Eye (tissue), 1 donor: Measurements from ENCODE around the gene PDS5A.
"Not testable (repeated sequence)": the region's sequence is repeated elsewhere in the genome, so short reads cannot be mapped to it uniquely, and the experiment has no call there.

Experiments
- DNase-seq: peaks from one replicate; pipeline ENCODE4 v3.0.0-alpha.2; 2015

PDS5A gene

DNA sequence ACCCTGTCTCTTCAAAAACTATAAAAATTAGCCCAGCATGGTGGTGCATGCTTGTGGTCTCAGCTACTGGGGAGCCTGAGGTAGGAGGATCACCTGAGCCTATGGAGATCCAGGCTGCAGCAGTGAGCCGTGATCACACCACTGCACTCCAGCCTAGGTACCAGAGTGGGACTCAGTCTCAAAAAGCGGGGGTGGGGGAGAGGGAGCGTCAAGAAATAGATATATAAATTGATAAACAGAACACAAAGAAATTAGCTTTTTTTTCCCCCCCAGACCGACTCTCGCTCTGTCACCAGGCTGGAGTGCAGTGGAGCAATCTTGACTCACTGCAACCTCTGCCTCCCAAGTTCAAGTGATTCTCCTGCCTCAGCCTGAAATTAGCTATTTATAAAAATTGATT, 14.1 kb downstream of the PDS5A start:
- DNase-seq = no peak

DNA sequence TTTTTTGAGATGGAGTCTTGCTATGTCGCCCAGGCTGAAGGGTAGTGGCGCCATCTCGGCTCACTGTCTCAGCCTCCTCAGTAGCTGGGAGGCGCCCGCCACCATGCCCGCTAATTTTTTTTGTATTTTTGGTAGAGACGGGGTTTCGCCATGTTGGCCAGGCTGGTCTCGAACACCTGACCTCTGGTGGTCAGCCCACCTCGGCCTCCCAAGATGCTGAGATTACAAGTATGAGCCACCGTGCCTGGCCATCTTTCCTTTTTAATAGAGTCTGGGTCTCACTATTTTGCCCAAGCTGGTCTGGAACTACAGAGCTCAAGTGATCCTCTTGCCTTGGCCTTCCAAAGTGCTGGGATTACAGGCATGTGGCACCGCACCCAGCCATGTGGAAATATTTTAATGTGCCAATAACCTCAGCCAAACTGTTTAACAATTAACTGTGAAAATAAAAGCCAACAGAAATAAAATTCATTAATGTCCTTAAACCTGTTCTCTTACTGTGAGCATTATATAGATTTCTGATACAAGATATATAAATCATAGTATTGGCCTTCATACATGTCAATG, 16.3 kb downstream of the PDS5A start:
- DNase-seq = no peak

DNA sequence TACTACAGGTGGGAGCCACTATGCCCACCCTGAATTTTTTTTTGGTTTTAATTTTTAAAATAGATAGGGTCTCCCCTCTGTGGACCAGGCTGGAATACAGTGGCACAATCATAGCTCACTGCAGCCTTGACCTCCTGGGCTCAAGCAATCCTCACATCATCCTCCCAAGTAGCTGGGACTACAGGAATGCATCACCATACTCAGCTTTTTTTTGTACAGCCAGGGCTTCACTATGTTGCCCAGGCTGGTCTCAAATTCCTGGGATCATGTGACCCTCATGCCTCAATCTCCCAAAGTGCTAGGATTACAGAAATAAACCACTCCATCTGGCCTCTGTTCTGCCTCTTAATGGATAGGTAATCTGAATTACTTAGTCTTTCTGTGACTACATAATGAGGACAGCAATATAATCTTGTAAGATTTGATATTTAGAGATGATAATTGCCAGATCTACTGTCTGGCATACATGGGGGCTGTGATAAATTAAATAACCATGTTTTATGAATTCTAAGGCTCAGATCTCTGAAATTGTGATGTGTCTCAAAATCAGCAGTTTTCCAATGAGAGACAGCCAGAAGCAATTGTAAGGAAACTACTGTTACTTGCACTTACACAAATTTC, 26.7 kb downstream of the PDS5A start:
- no peak for DNase-seq

DNA sequence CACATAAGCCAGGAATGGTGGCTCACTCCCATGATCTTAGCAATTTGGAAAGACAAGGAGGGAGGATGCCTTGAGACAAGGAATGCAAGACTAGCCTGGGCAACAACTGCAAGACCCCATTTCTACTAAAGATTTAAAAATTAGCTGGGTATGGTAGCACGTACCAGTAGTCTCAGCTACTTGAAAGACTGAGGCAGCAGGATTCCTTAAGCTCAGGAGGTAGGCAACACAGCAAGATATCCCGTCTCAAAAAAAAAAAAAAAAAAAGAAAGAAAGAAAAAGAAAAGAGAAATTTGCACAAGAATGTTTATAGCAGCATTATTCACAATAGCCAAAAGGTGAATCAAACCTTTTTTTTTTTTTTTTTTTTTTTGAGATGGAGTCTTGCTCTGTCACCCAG, 29.7 kb downstream of the PDS5A start:
- DNase-seq = no peak

DNA sequence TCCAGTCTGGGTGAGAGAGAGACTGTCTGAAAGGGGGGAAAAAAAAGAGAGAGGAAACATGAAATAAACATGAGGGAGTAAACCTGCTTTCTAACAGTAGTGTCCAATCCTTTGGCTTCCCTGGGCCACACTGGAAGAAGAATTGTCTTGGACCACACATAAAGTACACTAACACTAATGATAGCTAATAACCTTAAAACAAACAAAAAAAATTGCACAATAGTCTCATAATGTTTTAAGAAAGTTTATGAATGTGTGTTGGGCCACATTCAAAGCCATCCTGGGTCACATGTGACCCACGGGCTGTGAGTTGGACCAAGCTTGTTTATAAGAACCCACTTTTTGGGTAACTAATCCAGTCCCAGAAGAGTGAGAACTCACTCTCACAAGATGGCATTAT, 30.3 kb downstream of the PDS5A start:
- no peak for DNase-seq

DNA sequence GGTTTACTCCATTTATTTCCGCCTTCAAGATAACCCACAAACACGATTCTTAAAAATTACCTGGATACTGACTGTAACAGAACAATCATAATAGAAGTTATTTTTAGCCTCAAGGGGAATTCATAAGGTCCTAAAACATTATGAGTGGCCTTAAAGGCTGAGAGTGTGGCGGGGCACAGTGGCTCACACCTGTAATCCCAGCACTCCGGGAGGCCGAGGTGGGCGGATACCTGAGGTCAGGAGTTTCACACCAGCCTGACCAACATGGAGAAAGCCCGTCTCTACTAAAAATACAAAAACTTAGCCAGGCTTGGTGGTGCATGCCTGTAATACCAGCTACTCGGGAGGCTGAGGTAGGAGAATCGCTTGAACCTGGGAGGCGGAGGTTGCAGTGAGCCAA, 33.5 kb downstream of the PDS5A start:
- not testable (repeated sequence) for DNase-seq

DNA sequence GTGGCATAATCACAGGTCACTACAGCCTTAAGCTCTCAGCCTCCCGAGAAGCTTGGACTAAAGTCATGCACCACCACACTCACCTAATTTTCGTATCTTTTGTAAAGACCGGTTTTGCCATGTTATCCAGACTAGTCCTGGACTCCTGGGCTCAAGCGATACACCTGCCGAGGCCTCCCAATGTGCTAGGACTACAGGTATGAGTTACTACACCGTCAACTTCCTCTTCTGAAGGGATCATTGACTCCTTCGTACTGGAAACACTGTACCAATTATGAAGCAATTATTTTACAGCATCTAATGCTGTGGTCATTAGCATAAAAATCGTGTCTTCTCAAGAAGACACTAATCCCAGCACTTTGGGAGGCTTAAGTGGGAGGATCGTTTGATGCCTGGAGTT, 35.2 kb downstream of the PDS5A start:
- DNase-seq = no peak

DNA sequence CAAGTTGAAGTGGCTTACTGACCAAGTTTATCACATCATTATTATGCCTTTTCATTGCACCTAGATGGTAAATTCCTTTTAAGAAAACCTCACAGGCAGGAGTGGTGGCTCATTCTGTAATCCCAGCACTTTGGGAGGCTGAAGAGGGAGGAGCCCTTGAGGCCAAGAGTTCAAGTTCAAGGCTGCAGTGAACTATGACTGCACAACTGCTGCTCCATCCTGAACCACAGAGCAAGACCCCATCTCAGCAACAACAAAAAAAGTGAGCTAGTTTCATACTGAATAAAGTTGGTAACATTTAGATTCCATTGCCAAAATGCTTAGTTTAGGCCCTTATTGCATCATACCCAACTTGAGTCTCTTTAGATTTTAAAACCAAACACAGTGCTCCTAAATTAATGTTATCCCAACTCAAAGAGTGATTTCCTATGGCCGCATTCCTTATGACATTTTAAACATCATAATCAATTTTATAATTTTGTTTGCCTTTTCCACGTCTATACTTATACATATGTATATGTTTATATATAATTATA, 36.0 kb downstream of the PDS5A start:
- no peak for DNase-seq

DNA sequence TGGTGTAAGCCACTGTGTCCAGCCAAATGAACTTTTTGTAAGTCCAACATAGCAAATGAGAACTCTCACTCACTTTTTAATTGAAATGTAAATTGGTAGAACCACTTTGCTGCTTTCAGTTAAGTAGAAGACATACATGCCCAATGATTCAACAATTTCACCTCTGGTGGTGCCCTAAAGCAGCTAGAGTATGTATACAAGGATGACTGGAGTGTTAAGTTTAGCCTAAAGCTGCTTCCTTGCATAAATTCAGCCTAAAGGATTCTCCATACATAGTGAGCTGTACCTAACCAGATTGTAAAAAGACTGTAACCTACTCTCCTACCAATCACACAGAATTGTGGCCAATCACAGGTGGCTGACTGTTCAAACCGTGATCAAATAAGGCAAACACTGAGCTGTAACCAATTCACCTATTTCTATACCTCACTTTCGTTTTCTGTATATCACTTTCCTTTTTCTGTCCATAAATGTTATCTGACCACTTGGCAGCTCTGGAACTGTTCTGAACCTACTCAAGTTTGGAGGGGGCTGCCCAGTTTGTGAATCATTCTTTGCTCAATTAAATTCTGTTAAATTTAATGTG, 39.9 kb downstream of the PDS5A start:
- DNase-seq = no peak

DNA sequence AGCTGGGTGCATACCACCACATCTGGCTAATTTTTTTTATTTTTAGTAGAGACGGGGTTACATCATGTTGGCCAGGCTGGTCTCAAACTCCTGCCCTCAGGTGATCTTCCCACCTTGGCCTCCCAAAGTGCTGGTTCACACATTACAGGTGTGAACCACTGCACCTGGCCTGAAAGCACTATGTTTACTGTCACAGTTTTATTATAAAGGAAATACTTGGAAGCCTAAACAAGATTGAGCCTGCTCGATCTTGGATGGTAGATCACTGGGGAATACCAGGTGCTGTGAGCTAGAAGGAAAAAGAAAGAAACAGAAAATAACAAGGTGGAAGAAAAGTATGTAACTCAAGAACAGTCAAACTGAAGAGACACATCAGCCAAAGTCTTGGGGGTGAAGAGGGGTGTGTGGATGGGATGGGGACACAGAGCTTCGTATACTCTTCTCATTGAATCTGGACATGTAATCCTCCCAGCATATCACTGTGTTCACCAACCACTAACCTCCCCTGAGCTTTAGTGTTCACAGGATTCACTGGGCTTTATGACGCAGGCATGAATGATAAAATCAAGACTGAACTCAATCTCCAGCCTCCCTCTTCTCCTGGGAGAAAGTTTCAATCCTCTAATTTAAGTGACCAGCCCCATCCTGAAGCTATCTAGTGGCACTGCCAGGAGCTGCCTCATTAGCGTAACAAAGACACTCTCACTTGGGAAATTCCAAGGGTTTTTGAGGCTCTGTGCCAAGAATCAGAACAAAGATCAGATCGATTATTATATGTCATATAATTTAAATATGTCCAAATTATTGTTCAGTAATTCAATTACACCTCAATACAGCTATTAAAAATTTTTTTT, 40.9 kb downstream of the PDS5A start:
- no peak for DNase-seq

DNA sequence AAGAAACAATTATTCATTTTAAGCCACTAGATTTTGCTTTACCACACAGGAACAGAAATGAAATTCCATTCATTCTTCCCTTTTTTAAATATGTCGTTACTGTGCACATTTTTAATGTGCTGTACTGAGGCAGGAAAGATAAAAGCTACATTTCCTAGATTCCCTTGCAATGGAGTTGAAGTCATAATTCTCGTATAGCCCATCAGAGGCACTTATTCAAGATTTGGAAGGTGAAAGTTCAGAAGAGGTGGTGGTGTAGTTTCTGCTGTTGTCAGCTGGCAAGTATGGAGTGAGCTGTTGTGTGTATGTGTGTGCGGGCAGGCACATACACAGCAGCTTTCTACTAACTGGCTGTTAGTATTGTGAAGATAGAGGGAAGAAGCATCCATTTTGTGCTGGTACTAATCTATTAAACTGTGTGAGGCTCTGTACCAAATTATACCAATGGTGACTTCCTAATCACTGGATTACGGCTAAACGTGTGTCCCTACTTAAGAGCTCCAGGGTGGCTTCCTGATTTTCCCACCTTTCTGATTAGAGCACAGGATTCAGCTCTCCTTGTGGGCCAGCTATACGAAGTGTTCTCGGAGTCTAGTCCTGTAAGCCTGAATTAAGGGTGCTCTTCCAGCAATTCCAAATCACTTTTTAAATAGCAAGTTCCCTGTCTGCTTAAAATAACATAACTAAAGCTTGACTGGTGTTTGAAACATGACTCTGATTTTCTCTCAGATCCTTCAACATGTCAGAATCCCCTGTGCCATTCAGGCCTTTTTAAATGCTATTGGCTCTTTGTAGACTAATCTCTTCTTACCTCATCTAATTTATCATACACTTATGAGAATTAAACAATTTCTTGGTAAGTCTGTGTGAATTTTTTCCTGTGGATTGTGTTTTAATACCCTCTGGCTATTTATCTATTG, 43.8 kb downstream of the PDS5A start:
- DNase-seq = peak; percentile 18

DNA sequence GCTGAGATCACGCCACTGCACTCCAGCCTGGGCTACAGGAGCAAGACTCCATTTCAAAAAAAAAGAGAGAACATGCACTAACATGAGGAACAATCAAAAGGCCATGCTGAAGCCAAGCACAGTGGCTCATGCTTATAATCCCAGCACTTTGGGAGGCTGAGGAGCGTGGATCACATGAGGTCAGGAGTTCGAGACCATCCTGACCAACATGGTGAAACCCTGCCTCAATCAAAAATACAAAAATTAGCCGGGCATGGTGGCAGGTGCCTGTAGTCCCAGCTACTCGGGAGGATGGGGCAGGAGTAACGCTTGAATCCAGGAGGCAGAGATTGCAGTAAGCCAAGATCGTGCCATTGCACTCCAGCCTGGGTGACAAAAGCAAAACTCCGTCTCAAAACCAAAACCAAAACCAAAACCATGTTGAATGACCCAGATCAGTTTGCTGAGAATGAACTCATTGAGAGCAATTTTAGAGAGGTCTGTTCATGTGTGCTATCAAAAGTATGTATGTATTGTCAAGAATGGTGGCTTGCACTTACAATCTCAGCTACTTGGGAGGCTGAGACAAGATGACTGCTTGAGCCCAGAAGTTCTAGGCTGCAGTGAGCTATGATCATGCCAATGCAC, 44.8 kb downstream of the PDS5A start:
- no peak for DNase-seq

DNA sequence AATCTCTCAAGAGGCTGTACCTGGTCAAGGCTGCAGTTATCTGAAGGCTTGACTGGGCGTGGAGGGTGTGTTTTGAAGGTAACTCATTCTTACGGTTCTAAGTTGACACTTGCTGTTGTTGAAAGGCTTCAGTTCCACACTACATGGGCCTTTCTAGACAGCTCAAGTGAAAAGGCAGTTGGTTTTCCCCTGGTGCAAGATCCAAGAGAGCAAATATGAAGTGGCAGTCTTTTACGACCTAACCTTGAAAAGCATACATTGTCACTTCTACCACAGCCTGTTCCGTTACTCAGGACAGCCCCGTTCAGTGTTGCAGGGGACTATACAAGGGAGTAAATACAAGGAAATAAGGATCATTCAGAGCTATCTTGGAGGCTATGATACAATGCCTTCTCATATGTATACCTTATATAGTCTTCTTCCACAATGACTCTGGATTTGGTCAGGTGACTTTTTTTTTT, 46.2 kb downstream of the PDS5A start:
- DNase-seq = no peak

DNA sequence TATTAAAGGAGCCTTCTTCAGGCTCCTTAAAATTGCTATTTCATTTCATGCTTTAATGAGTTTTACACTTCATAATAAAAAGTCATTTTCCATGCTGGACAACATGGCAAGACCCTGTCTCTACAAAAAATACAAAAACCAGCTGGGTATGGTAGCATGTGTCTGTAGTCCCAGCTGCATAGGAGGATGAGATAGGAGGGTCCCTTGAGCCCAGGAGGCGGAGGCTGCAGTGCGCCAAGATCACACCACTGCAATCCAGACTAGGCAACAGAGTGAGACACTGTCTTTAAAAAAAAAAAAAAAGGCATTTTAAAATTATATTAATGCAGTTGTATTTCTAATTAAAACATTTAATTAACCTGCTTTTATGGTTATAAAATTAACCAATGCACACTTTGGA, 49.2 kb downstream of the PDS5A start:
- DNase-seq = peak; percentile 20

DNA sequence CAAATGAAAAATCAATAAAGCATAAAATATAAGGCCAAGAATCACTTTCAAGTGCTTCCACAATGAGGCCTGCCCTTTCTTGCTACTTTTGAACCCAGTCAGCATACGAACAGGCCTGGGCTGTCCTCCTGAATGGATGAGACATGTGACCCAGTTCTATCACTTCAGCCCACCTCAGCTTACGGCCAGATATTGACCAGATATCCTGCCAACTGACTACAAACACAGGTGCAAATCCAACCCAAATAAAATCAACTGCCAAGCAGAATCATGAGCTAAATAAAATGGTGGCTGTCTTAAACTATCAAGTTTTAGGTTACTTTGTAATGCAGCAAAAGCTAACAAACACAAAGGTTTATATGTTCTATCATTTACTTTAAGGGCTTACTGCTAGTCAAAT, 53.7 kb downstream of the PDS5A start:
- no peak for DNase-seq

DNA sequence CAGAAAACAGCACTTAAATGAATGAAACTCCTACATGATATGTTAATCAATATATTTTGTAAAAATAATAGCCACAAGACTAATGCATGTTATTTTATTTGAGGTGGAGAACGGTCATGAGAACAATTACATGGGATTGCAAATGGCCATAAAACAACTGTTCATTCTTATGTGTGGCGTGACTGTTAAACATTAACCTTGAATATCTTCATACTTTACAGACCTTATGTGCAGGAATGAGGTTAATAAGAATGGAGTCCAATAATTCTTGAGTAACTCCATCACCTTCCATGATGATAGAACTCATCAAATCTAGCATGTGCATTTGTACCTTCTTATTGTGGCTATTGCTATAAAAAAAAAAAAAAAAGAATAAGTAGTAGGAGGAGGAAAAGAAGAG, 55.3 kb downstream of the PDS5A start:
- no peak for DNase-seq

DNA sequence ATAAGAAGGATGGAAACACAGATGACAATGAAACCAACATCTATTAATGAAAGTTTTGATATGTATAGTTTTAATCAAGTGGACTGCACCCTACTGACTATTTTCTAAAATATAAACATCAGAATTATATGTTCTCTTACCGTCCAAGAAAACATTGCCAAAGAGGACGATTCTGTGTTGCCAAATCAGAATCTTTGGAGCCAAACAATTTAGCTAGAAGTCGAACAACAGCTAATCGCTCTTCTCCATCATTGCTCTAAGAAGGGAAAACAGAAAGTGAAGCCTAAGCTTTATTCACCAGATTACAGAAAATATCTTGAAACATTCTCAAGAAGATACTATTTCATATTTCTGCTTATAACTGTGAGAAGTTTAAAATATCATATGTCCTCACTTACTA, 64.2 kb downstream of the PDS5A start:
- DNase-seq = no peak

DNA sequence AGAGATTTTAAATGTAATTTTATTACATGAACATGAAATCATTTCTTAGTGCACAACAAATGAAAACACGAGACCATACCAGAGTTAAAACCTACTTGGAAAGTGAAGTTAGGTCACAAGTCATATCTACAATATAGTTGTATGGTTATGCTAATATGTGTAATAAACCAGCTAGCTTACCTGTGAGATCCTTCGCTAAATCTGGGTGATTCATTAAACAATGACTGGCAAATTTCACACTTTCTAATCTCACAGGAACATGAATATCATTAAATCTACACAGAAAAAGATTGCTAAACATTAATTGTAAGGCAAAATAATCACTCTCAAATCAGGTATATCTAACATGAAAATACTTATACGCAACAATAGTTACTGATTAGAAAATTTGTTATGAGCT, 67.6 kb downstream of the PDS5A start:
- no peak for DNase-seq

DNA sequence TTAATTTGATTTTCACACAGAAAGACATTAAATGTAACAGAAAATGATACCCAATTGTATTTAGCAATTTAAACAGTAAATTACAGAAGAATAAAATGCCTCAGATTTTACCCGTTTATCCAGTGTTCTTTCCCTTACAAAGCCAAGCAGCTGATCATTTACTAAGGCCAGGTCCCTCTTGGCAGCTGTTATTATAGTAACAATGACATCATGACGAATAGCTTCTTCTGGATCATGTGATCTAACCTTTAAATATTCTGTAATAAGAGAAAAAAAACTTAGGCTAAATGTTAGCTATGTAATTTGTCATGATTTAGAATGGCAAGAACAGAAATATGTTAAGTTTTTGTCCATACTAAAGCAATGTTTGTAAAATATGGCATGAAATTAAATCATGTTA, 69.4 kb downstream of the PDS5A start:
- DNase-seq = no peak

DNA sequence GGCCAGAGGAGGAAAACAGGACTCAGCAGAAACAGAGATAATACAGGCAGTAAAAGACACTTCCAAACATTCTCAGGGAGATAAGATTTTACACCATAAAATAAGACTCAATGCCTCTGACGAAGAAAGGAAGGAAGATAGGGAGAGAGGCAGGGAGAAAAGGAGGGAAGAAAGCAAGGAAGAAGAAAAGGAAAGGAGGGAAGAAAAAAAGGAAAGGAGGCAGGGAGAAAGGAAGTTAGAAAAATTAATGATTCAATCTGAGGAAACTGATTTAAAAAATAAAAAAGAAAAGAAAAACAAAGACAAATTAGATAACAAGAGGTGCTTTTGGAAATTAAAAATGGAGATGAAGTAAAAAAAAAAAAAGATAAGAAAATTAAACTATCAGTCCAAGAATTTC, 72.1 kb downstream of the PDS5A start:
- DNase-seq = no peak

DNA sequence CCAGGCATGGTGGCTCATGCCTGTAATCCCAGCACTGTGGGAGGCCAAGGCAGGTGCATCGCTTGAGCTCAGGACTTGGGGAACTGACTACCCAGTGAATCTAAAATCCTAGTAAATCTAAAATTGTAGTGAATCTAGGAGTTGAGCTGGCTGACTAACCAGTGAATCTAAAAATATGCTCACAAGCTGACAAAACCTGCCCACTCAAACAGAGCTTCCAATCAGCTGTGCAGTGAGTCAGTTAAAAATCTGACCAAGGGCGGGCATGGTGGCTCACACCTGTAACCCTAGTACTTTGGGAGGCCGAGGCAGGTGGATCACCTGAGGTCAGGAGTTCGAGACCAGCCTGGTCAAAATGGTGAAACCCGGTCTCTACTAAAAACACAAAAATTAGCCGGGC, 72.7 kb downstream of the PDS5A start:
- not testable (repeated sequence) for DNase-seq

DNA sequence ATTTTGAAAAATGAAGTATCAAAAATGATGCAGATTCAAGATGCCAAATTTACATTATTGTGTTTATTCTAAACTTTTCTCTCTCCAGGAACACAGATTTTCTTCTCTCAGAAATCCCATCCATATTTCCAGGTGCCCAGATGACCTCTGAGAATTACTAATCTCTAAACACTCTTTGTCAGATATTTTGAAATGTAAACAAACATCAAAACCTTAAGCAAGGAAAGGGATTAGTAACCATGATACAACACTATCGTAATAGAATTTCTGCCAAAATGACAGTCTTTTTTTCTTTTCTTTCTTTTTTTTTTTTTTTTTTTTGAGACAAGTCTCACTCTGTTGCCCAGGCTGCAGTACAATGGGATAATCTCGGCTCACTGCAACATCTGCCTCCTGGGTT, 76.7 kb downstream of the PDS5A start:
- DNase-seq = no peak
